Right lobe of liver (tissue), 6 donors: ENCODE data around the gene RDH5. TPM values are rescaled to one million over a fixed set of nuclear protein-coding genes. Genes with fewer than 3 reads are reported as not detected.

Experiments used
- ATAC-seq, 4 donors: fragments of 200-7000 bp; cut with Tn5 transposase; one replicate each; pipeline ENCODE4 v1.9.1; 2020; ENCODE audit warnings: mild to moderate bottlenecking in 4 of 4, moderate library complexity in 4 of 4
- DNase-seq, 3 donors: peaks; one replicate each; pipeline ENCODE4 v3.0.0-alpha.2; 2020
- H3K27ac ChIP-seq, 3 donors: fragments of 200-600 bp; one replicate each; pipeline ENCODE4 v1.8.0; 2022
- H3K27me3 ChIP-seq, 2 donors: fragments of 200-600 bp; one replicate each; pipeline ENCODE4 v1.8.0; 2022
- H3K36me3 ChIP-seq, 4 donors: fragments of 200-600 bp; sonication (generic) in 1 of 4; one replicate each; pipeline versions ENCODE4 v1.5.1 to v1.8.0; 2017 to 2022; ENCODE audit warnings: control low read depth in 1 of 4
- H3K4me1 ChIP-seq, 4 donors: fragments of 200-600 bp; sonication (generic) in 1 of 4; one replicate each; pipeline versions ENCODE4 v1.5.1 to v1.8.0; 2017 to 2022; ENCODE audit warnings: control low read depth in 1 of 4
- H3K4me3 ChIP-seq, 3 donors: fragments of 200-600 bp; one replicate each; pipeline ENCODE4 v1.8.0; 2022
- H3K9me3 ChIP-seq, 4 donors: fragments of 200-600 bp; sonication (generic) in 1 of 4; one replicate each; pipeline versions ENCODE4 v1.5.1 to v1.8.0; 2017 to 2022; ENCODE audit warnings: control low read depth in 1 of 4
- POLR2A ChIP-seq: fragments of 450-650 bp; IDR thresholded peaks from one replicate; pipeline ENCODE4 v1.6.1; 2017; ENCODE audit warnings: antibody characterized with exemption, mild to moderate bottlenecking
- WGBS: methylation state at CpG from one replicate; pipeline ENCODE4 v1.1.6; 2018; ENCODE audit warnings: low coverage, low lambda C conversion rate; ENCODE audit not compliant: insufficient coverage; ENCODE audit errors: missing lambda C conversion rate; 5-methylcytosine and 5-hydroxymethylcytosine counted together
- intact Hi-C, 2 donors: fragments of 100-400 bp; cut with DNase I; formaldehyde crosslinking; loops; one replicate each; pipeline versions ENCODE4 v1.11.2 to v1.14.1; 2022
- small RNA-seq, 2 experiments: library from RNA; depleted of rRNA; stranded (forward); fragments of <200 nt; gene quantifications; one replicate each; pipeline ENCODE3, GENCODE V24; 2016
- total RNA-seq, 6 experiments: library from RNA; depleted of rRNA in 2 of 6; stranded (reverse); fragments of >200 nt in 2 of 6; fragmentation: NEBNext Ultra II Directional in 3 of 6; extraction: Animal tissue kit (Norgen Biotek cat#: 25700) in 3 of 6; gene quantifications; one replicate each; pipeline versions ENCODE4 v1.1.0 to v1.2.4, GENCODE V29; 2016 to 2023
- TF ChIP-seq, protein P1 (sequence below), 4 donors: fragments of 200-600 bp in 3 of 4; fragments of 450-650 bp in 1 of 4; IDR thresholded peaks; one replicate each; pipeline versions ENCODE4 v1.5.1 to v1.8.0; 2016 to 2022; ENCODE audit warnings: antibody characterized with exemption in 4 of 4, mild to moderate bottlenecking in 2 of 4
- donor health status: DM: no; HTN: yes; CAD: no.
- donor health status: DM: no; HTN: no; CAD: no.
- donor health status: DM: no; HTN: no; CAD: no.
- donor health status: DM: no; HTN: yes; CAD: no.
- donor health status: DM: no; HTN: yes; CAD: no.

Gene RDH5
- total RNA-seq, 6 experiments from 2014 or later, result 26.3 to 52.5 (median 43.0) TPM

DNA sequence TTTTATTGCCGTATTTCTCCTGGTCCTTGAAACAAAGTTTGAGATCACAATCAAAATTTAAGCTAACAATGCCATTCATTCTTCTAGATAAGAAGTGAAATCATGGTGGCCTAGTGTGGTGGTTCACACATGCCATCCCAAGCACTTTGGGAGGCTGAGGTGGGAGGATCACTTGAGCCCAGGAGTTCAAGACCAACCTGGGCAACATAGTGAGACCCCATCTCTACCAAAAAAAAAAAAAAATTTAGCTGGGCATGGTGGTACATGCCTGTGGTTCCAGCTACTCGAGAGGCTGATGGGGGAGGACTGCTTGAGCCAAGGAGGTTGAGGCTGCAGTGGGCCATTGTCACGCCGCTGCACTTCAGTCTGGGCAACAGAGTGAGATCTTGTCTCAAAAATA lies 47.0 kb downstream of the RDH5 start:
- Histone ChIP-seq H3K27me3 (no peaks in the 10 kb centered on the region), H3K4me3 (no peak overlapping the region), H3K36me3 (peaks cover 0 to 10% (median 0%) of the 10 kb centered on the region in 4 donors), H3K27ac (no peak overlapping the region), H3K9me3 (no peaks in the 10 kb centered on the region), H3K4me1 (no peaks in the 10 kb centered on the region)
- ATAC-seq (no peak), DNase-seq (no peak)
- intact Hi-C loops, result no loop called here
- TF ChIP-seq, protein P1, sequence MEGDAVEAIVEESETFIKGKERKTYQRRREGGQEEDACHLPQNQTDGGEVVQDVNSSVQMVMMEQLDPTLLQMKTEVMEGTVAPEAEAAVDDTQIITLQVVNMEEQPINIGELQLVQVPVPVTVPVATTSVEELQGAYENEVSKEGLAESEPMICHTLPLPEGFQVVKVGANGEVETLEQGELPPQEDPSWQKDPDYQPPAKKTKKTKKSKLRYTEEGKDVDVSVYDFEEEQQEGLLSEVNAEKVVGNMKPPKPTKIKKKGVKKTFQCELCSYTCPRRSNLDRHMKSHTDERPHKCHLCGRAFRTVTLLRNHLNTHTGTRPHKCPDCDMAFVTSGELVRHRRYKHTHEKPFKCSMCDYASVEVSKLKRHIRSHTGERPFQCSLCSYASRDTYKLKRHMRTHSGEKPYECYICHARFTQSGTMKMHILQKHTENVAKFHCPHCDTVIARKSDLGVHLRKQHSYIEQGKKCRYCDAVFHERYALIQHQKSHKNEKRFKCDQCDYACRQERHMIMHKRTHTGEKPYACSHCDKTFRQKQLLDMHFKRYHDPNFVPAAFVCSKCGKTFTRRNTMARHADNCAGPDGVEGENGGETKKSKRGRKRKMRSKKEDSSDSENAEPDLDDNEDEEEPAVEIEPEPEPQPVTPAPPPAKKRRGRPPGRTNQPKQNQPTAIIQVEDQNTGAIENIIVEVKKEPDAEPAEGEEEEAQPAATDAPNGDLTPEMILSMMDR (IDR thresholded peaks at IDR 0.05), result no peak
- no peak for TF ChIP-seq POLR2A
- 100% methylated on average over 3 of the region's 4 CpGs for WGBS

DNA sequence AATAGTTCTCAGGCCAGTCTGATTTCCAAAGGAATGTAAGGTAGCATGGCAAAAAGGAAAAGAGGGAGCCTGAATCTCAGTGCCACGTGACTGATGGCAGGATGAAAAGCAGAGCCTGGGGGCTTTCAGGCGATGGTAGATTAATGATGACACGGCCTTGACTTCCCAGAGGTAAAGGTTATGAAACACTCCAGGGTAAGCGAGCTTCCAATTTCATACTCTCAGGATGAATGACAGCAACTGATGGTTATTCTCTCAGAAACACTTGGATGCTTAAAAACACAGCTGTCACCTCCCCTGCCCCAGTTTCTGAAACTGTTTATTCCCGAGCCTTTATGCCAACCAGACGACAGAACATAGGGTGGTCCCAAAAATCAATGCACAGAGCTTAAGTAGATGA lies 51.5 kb downstream of the RDH5 start:
- Histone ChIP-seq H3K36me3 (peaks cover 0 to 10% (median under 1%) of the 10 kb centered on the region in 4 donors), H3K4me1 (no peaks in the 10 kb centered on the region), H3K27ac (no peak overlapping the region), H3K27me3 (no peaks in the 10 kb centered on the region), H3K4me3 (no peak overlapping the region), H3K9me3 (no peaks in the 10 kb centered on the region)
- whole genome bisulfite sequencing, result 70% methylated on average over 6 of the region's 6 CpGs
- TF ChIP-seq, protein P1 (IDR thresholded peaks at IDR 0.05), result no peak
- TF ChIP-seq POLR2A, result no peak
- ATAC-seq (no peak), DNase-seq (no peak)
- intact Hi-C loops, result no loop called here

Small RNA genes within 50 kb of the gene (small RNA-seq; reads per million reads assigned to genes)
- 0 reads per million in 2 experiments for gene AC009779.1
- gene RF00017, result 0 reads per million in 2 experiments

Other genes starting within 250 kb of the RDH5 start
- not detected for gene OR6C68, start 228.0 kb upstream of the RDH5 start, total RNA-seq
- not detected for gene OR6C4, start 170.8 kb upstream of the RDH5 start, total RNA-seq
- gene OR2AP1, start 147.9 kb upstream of the RDH5 start, total RNA-seq, result not detected
- gene OR10P1, start 83.5 kb upstream of the RDH5 start, total RNA-seq, result not detected
- 10 to 100 TPM in 3 of 6 experiments, 1 to 10 TPM in 3; 3.1 to 20.1 (median 8.3) TPM for gene ITGA7, start 12.5 kb upstream of the RDH5 start, total RNA-seq
- gene BLOC1S1, start 4.3 kb upstream of the RDH5 start, total RNA-seq, result 100 to 1,000 TPM in 3 of 6 experiments, 10 to 100 TPM in 3; 81.8 to 175 (median 99.0) TPM
- gene CD63, start 8.6 kb downstream of the RDH5 start, total RNA-seq, result 100 to 1,000 TPM; 213 to 556 (median 317) TPM
- under 1 TPM; 0.25 to 0.95 (median 0.54) TPM for gene GDF11, start 22.7 kb downstream of the RDH5 start, total RNA-seq
- 10 to 100 TPM; 11.3 to 22.3 (median 17.0) TPM for gene SARNP, start 97.3 kb downstream of the RDH5 start, total RNA-seq
- gene ORMDL2, start 97.6 kb downstream of the RDH5 start, total RNA-seq, result 10 to 100 TPM; 20.2 to 35.4 (median 24.9) TPM
- gene DNAJC14, start 109.2 kb downstream of the RDH5 start, total RNA-seq, result 10 to 100 TPM; 11.8 to 17.2 (median 13.1) TPM
- gene MMP19, start 122.5 kb downstream of the RDH5 start, total RNA-seq, result 1 to 10 TPM; 1.3 to 5.0 (median 1.9) TPM
- 10 to 100 TPM; 16.5 to 36.4 (median 20.9) TPM for gene PYM1, start 207.5 kb downstream of the RDH5 start, total RNA-seq
- gene DGKA, start 210.8 kb downstream of the RDH5 start, total RNA-seq, result 1 to 10 TPM; 2.7 to 7.6 (median 4.9) TPM
- 1 to 10 TPM; 1.5 to 4.5 (median 2.7) TPM for gene PMEL, start 245.6 kb downstream of the RDH5 start, total RNA-seq
- 10 to 100 TPM in 3 of 6 experiments, 1 to 10 TPM in 3; 8.0 to 14.9 (median 10.6) TPM for gene CDK2, start 246.4 kb downstream of the RDH5 start, total RNA-seq